GM12878 (cell line): ENCODE results near the gene POLR3E. TPM values are rescaled to one million over a fixed set of nuclear protein-coding genes. Genes with fewer than 3 reads are reported as not detected.

Experiments
- ATAC-seq: fragments of 200-7000 bp; cut with Tn5 transposase; 3 replicates; pipeline ENCODE4 v1.9.1; 2020; ENCODE audit warnings: mild to moderate bottlenecking, moderate library complexity
- BruUV-seq: library from RNA; stranded (reverse); fragments of 400-500 nt; replicated peaks from 2 replicates; lab custom pipeline; 2021; lab: Mats Ljungman, UMichigan
- CTCF ChIA-PET: fragments of 300-600 bp; sonication (Branson Sonifier 250); formaldehyde crosslinking; extraction: SDS; loops from one replicate; lab custom pipeline; 2021; ENCODE audit warnings: inconsistent platforms; lab: Yijun Ruan, JAX
- POLR2A ChIA-PET: fragments of 350-600 bp; formaldehyde crosslinking; extraction: SDS; loops from one replicate; lab custom pipeline; 2021; ENCODE audit warnings: inconsistent platforms; lab: Charles Lee
- RAD21 ChIA-PET: fragments of 300-600 bp; sonication (Branson Sonifier 250); formaldehyde crosslinking; loops from one replicate; lab custom pipeline; 2023; ENCODE audit warnings: antibody characterized with exemption; ENCODE audit not compliant: unreplicated experiment; lab: Charles Lee
- SMC1A ChIA-PET: fragments of 300-600 bp; sonication (Branson Sonifier 250); formaldehyde crosslinking; loops from one replicate; lab custom pipeline; 2023; ENCODE audit not compliant: unreplicated experiment, uncharacterized antibody; lab: Charles Lee
- DNase-seq: peaks from one replicate; pipeline ENCODE4 v3.0.0-alpha.2; 2011; ENCODE audit warnings: low read depth, low spot score
- FAIRE-seq: peaks from 3 replicates; lab custom pipeline; 2011; peaks lifted over from hg19 to GRCh38; lab: Jason Lieb, UNC
- H2AFZ ChIP-seq: 2 replicates; pipeline ENCODE4 v1.6.0; 2011; ENCODE audit warnings: low read depth, low read length, control low read depth; ENCODE audit not compliant: control insufficient read depth
- H3K27ac ChIP-seq: 2 replicates; pipeline ENCODE4 v1.5.1; 2011; ENCODE audit warnings: control low read depth; ENCODE audit not compliant: control insufficient read depth, insufficient read depth
- H3K27me3 ChIP-seq, 2 experiments: replicated peaks in 1 of 2; 2 replicates each; pipeline versions ENCODE4 v1.6.0 to v1.6.1; 2011; ENCODE audit warnings: low read length in 1 of 2; ENCODE audit not compliant: control insufficient read depth in 2 of 2, insufficient read depth in 2 of 2
- H3K36me3 ChIP-seq, 2 experiments: 2 replicates each; pipeline ENCODE4 v1.5.1; 2011; ENCODE audit warnings: low read length in 1 of 2; ENCODE audit not compliant: control insufficient read depth in 2 of 2, insufficient read depth in 2 of 2
- H3K4me1 ChIP-seq: 2 replicates; pipeline ENCODE4 v1.6.1; 2011; ENCODE audit warnings: mild to moderate bottlenecking, low read length, moderate library complexity, mixed read lengths; ENCODE audit not compliant: control insufficient read depth, insufficient read depth
- H3K4me2 ChIP-seq: 2 replicates; pipeline ENCODE4 v1.6.0; 2011; ENCODE audit warnings: control low read depth; ENCODE audit not compliant: control insufficient read depth, insufficient read depth
- H3K4me3 ChIP-seq: fragments of 200-600 bp; sonication (generic); 2 replicates; pipeline ENCODE4 v1.5.1; 2016
- H3K79me2 ChIP-seq: 2 replicates; pipeline ENCODE4 v1.6.0; 2011; ENCODE audit warnings: low read length; ENCODE audit not compliant: control insufficient read depth, insufficient read depth
- H3K9ac ChIP-seq: 2 replicates; pipeline ENCODE4 v1.8.0; 2011; ENCODE audit warnings: low read length, control low read depth, mixed read lengths; ENCODE audit not compliant: control insufficient read depth, insufficient read depth
- H3K9me3 ChIP-seq: replicated peaks from 3 replicates; pipeline ENCODE4 v1.5.1; 2011; ENCODE audit warnings: mild to moderate bottlenecking, low read length; ENCODE audit not compliant: control insufficient read depth, insufficient read depth
- H4K20me1 ChIP-seq: 2 replicates; pipeline ENCODE4 v1.6.0; 2011; ENCODE audit not compliant: control insufficient read depth, insufficient read depth
- ATF7 ChIP-seq: fragments of 450-650 bp; IDR thresholded peaks from 2 replicates; pipeline ENCODE4 v1.6.1; 2016; ENCODE audit warnings: low read depth, mild to moderate bottlenecking
- ELK1 ChIP-seq: IDR thresholded peaks from 2 replicates; pipeline ENCODE4 v1.6.1; 2012; ENCODE audit warnings: low read depth, low read length, improper control_type of control experiment
- FOXM1 ChIP-seq: IDR thresholded peaks from 2 replicates; pipeline ENCODE4 v1.6.1; 2012; ENCODE audit warnings: low read depth, mild to moderate bottlenecking, inconsistent platforms, low read length, moderate library complexity
- HSF1 ChIP-seq: fragments of 150-350 bp; IDR thresholded peaks from 2 replicates; pipeline ENCODE4 v1.6.1; 2014; ENCODE audit warnings: mild to moderate bottlenecking, low read depth, low read length
- MLLT1 ChIP-seq: fragments of 450-650 bp; IDR thresholded peaks from 2 replicates; pipeline ENCODE4 v1.6.1; 2016; ENCODE audit warnings: mild to moderate bottlenecking
- POU2F2 ChIP-seq: IDR thresholded peaks from 3 replicates; pipeline ENCODE4 v1.6.1; 2011; ENCODE audit warnings: low read depth, mild to moderate bottlenecking, low read length, borderline replicate concordance
- RB1 ChIP-seq: fragments of 450-650 bp; formaldehyde crosslinking; IDR thresholded peaks from 2 replicates; pipeline ENCODE4 v1.6.1; 2017; ENCODE audit warnings: mild to moderate bottlenecking, borderline replicate concordance
- RELA ChIP-seq: fragments of 450-650 bp; IDR thresholded peaks from 2 replicates; pipeline ENCODE4 v1.8.0; 2014; ENCODE audit warnings: borderline replicate concordance; ENCODE audit not compliant: partially characterized antibody
- RUNX3 ChIP-seq: IDR thresholded peaks from 2 replicates; pipeline ENCODE4 v1.6.1; 2012; ENCODE audit warnings: low read length, inconsistent platforms
- SIX5 ChIP-seq: IDR thresholded peaks from 2 replicates; pipeline ENCODE4 v1.6.1; 2011; ENCODE audit warnings: mild to moderate bottlenecking, low read depth, low read length, moderate library complexity; ENCODE audit not compliant: severe bottlenecking
- SRF ChIP-seq, 2 experiments: IDR thresholded peaks; 2 replicates each; pipeline ENCODE4 v1.6.1; 2011; ENCODE audit warnings: low read depth in 2 of 2, low read length in 2 of 2, mild to moderate bottlenecking in 1 of 2, moderate library complexity in 1 of 2
- STAT3 ChIP-seq: IDR thresholded peaks from 2 replicates; pipeline ENCODE4 v1.6.1; 2011; ENCODE audit warnings: low read depth, low read length, improper control_type of control experiment
- YY1 ChIP-seq: IDR thresholded peaks from 2 replicates; pipeline ENCODE4 v1.6.1; 2011; ENCODE audit warnings: low read depth, mild to moderate bottlenecking, low read length
- ZBTB40 ChIP-seq: fragments of 450-650 bp; IDR thresholded peaks from 2 replicates; pipeline ENCODE4 v1.6.1; 2016; ENCODE audit warnings: mild to moderate bottlenecking, moderate library complexity, borderline replicate concordance
- ZNF24 ChIP-seq: fragments of 450-650 bp; IDR thresholded peaks from 2 replicates; pipeline ENCODE4 v1.6.1; 2017; ENCODE audit warnings: antibody characterized with exemption, mild to moderate bottlenecking
- WGBS: methylation state at CpG from one replicate; pipeline ENCODE4 v1.1.6; 2016; ENCODE audit warnings: low lambda C conversion rate; ENCODE audit not compliant: insufficient replicate concordance, insufficient coverage; ENCODE audit errors: missing lambda C conversion rate; 5-methylcytosine and 5-hydroxymethylcytosine counted together
- in situ Hi-C: fragments of 300-500 bp; cut with MboI; formaldehyde crosslinking; loops from 9 replicates; pipeline ENCODE4 v1.14.3; 2018; ENCODE audit warnings: mixed read lengths
- intact Hi-C: fragments of 100-400 bp; cut with micrococcal nuclease; formaldehyde crosslinking; loops from one replicate; pipeline ENCODE4 v1.14.2; 2022; ENCODE audit not compliant: unreplicated experiment
- polyA plus RNA-seq, 11 experiments: library from polyadenylated mRNA; depleted of rRNA in 4 of 11; unstranded in 6 of 11; stranded (reverse) in 5 of 11; fragments of >200 nt; fragmentation: Nextera tagmentation in 4 of 11; fragmentation: Illumina TruSeq in 1 of 11; extraction: Ambion mirVana in 4 of 11; extraction: Trizol in 1 of 11; gene quantifications; 1 replicate in 1 of 11; 2 replicates in 10 of 11; pipeline versions ENCODE4 v1.2.1 to v1.2.3, GENCODE V29; 2011 to 2016; ENCODE audit warnings: inconsistent platforms in 2 of 11, missing spikeins in 2 of 11, low read depth in 1 of 11
- total RNA-seq, 4 experiments: library from RNA; depleted of rRNA in 3 of 4; stranded (reverse); fragments of >200 nt in 3 of 4; fragmentation: Illumina TruSeq in 1 of 4; extraction: Trizol in 1 of 4; gene quantifications; 2 replicates each; pipeline versions ENCODE4 v1.2.1 to v1.2.3, GENCODE V29; 2013 to 2021

Gene POLR3E
- total and polyA plus RNA-seq, 10 of the 15 experiments (the other 5 are each of a cell fraction or from before 2014, with no cell fraction given): 11.1 to 79.5 (median 39.7) TPM

GRCh38 chr16:22308824-22309520 lies 11.8 kb downstream of the POLR3E start:
- Histone ChIP-seq H3K9ac (no peak overlapping the region), H3K4me3 (no peak overlapping the region), H3K9me3 (no peaks in the 10 kb centered on the region), H3K27me3 (no peaks in the 10 kb centered on the region), H3K79me2 (no peaks in the 10 kb centered on the region), H3K4me1 (no peaks in the 10 kb centered on the region), H3K36me3 (peaks cover 14 to 43% of the 10 kb centered on the region in 2 experiments; a peak in 3 of 4 replicates), H2AFZ (no peak overlapping the region), H3K4me2 (no peak overlapping the region), H3K27ac (no peak overlapping the region), H4K20me1 (no peaks in the 10 kb centered on the region)
- no peak for FAIRE-seq
- 96% methylated on average over 24 of the region's 24 CpGs for WGBS
- DNase-seq: no peak
- ChIA-PET CTCF (interaction anchor here (1.7 to 4.0 kb wide), 2 partner anchors 9 to 10 kb away, joined by 3 to 21 read pairs; no protein-coding TSS in a partner anchor), RAD21 (no interaction called here), POLR2A (no interaction called here), SMC1A (interaction anchor here (1.4 kb wide), 1 partner anchor 10 kb away, joined by 3 read pairs; no protein-coding TSS in a partner anchor)
- in situ Hi-C loops (loop anchor here (25.0 kb wide), 1 partner anchor 253 kb away; no protein-coding TSS in a partner anchor), intact Hi-C loops (no loop called here)
- ATAC-seq: no peak
- no peak for TF ChIP-seq STAT3
- TF ChIP-seq ATF7: no peak
- no peak for TF ChIP-seq ZNF24
- no peak for TF ChIP-seq FOXM1
- TF ChIP-seq ELK1: no peak
- TF ChIP-seq RELA: no peak
- TF ChIP-seq YY1: no peak
- TF ChIP-seq HSF1: no peak
- no peak for TF ChIP-seq RUNX3
- no peak for TF ChIP-seq MLLT1
- no peak for TF ChIP-seq SRF (IDR thresholded peaks at IDR 0.05; ENCODE audit: low read depth in 2 of 2, low read length in 2 of 2)
- no peak for TF ChIP-seq SIX5
- no peak for TF ChIP-seq POU2F2
- TF ChIP-seq RB1: no peak
- no peak for TF ChIP-seq ZBTB40
- BruUV-seq: no TSS peak
